Measurements from ENCODE around the gene LRBA.
"Not testable (repeated sequence)": the region's sequence is repeated elsewhere in the genome, so short reads cannot be mapped to it uniquely, and the experiment has no call there.

LRBA gene

GRCh38 chr4:150765216-150765615 lies 249.9 kb downstream of the LRBA start:
- DNase-seq (ENCODE audit: low read depth in 2 of 3, low spot score in 1 of 3), result no peak

DNA sequence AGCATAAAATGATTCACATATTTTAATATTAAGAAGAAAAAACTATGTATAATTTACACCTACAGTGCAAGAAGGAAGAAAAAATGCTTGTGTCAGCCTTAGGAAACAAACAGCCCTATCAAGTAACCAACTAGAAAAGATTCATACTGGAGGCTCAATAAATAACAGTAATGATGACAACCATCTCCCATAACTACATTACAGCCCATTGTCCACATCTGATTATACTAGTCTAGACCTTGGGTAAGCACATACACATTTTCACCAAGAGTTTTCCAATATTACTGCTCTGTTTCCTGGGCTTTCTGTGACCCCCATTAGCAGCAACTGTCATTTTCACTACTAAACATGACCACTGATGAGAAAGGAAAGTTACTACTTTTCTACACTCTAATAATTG lies 263.4 kb downstream of the LRBA start:
- DNase-seq (ENCODE audit: low read depth in 2 of 3, low spot score in 1 of 3), result no peak

DNA sequence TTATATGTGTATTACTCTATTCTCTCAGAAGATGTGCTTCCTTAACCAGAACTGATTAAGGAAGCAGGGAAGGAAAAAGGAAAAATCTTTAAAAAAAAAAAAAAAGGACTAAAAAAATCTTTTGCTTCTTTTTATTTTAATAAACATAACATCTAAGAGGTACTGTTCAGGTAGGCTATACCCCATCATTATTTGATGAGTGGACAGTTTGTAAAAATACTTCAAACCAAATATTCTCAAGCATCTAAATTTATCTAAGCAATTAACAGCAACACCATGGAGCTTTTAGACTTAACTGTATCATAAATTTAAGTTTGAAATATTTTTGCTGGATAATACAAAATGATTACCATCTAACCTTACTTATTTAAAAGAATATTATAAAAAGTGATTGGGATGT lies 264.3 kb downstream of the LRBA start:
- DNase-seq (ENCODE audit: low read depth in 2 of 3, low spot score in 1 of 3), result no peak

GRCh38 chr4:150746156-150746555 lies 268.9 kb downstream of the LRBA start:
- no peak for DNase-seq (ENCODE audit: low read depth in 2 of 3, low spot score in 1 of 3)

DNA sequence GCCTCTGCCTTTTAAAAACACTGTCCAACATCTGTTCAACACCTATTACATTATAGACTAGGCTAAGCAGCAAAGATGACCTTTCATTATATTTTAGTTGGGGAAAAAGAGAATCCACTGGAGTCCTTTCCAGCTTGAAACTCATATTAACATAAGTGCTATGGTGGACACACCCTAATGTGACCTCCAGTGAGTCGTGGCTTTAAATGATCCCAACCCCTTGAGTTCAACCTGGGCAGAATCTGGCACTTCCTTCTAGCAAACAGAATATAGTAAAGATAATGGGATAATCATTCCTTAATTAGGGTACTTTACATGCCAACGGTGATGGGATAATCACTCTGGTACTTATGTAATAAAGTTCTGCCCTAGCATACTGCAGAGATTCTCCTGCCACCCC lies 270.5 kb downstream of the LRBA start:
- DNase-seq (ENCODE audit: low read depth in 2 of 3, low spot score in 1 of 3), result no peak

GRCh38 chr4:150743564-150744342 lies 271.3 kb downstream of the LRBA start:
- DNase-seq (ENCODE audit: low read depth in 2 of 3, low spot score in 1 of 3), result no peak

- DNase-seq (ENCODE audit: low read depth in 2 of 3, low spot score in 1 of 3), result not testable (repeated sequence)
Observed at GRCh38 chr4:150742930-150743329, 272.2 kb downstream of the LRBA start.

- DNase-seq (ENCODE audit: low read depth in 2 of 3, low spot score in 1 of 3), result no peak
Observed at GRCh38 chr4:150739591-150739990, 275.5 kb downstream of the LRBA start.

GRCh38 chr4:150725957-150726523 lies 289.0 kb downstream of the LRBA start:
- no peak for DNase-seq (ENCODE audit: low read depth in 2 of 3, low spot score in 1 of 3)

DNA sequence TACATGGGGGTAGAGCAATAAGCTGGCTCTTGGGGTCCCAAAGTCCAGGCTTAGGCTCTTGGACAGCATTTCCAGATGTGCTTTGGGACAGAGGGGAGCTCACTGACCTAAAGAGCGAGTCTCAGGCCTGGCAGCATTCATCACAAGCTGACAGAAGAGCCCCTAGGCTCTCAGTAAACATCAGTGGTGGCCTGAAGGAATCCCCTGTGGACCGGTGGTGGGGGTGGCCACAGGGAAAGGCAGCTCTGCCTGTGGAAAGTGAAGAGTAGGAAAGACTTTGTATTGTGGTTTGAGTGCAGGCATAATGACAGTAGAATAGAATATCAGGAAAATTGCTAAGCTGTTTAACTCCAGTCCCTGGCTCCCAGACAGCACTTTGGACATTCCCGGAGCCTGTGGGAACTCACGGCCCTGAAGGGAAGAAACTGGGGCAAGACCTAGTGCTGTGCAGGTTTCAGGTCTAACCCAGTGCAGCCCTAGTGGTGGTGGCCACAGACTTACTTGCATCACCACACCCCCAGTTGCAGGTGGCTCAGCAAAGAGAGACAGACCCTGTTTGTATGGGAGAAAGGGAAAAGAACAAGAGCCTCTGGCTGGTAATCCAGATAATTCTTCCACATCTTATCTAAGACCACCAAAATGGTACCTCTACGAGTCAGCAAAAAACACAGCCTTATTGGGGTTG lies 291.2 kb downstream of the LRBA start:
- no peak for DNase-seq (ENCODE audit: low read depth in 2 of 3, low spot score in 1 of 3)

DNA sequence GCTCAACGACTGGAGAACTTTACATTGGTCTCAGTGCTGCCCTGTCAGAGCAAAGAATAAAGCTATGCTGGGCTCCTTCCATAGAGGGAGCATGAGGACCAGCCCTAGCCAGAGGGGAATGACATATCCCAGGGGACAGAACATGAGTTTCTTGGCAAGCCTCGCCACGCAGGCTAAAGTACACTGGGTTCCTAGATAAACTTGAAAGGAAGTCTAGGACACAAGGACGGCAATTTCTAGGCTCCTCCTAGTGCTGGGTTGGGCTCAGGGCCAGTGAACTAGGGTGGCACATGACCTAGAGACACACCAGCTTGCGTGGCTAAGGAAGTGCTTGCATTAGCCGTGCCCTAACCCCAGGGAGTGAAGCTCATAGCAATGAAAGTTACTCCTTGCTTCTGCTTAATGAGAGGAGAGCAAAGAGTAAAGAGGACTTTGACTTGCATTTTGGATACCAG lies 292.1 kb downstream of the LRBA start:
- DNase-seq (ENCODE audit: low read depth in 2 of 3, low spot score in 1 of 3), result no peak

DNA sequence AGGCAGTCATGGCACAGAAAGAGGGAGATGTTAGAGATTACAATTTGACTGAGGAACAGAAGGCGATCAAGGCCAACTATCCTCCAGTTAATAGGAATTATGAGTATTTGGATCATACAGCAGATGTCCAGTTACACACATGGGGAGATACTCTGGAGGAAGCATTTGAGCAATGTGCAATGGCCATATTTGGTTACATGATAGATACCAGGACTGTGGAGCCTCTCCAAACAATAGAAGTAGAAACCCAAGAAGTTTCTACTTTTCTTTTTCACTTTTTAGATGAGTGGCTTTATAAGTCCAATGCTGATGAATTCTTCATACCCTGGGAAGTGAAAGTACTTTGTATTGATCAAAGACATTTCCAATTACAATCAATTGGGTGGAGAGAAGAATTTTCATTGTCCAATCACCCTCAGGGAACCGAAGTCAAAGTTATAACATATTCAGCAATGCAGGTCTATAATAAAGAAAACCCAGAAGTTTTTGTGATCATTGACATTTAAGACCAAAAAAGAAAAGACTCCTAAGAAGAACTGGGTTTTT lies 294.0 kb downstream of the LRBA start:
- no peak for DNase-seq (ENCODE audit: low read depth in 2 of 3, low spot score in 1 of 3)

GRCh38 chr4:150717952-150718351 lies 297.1 kb downstream of the LRBA start:
- no peak for DNase-seq (ENCODE audit: low read depth in 2 of 3, low spot score in 1 of 3)

DNA sequence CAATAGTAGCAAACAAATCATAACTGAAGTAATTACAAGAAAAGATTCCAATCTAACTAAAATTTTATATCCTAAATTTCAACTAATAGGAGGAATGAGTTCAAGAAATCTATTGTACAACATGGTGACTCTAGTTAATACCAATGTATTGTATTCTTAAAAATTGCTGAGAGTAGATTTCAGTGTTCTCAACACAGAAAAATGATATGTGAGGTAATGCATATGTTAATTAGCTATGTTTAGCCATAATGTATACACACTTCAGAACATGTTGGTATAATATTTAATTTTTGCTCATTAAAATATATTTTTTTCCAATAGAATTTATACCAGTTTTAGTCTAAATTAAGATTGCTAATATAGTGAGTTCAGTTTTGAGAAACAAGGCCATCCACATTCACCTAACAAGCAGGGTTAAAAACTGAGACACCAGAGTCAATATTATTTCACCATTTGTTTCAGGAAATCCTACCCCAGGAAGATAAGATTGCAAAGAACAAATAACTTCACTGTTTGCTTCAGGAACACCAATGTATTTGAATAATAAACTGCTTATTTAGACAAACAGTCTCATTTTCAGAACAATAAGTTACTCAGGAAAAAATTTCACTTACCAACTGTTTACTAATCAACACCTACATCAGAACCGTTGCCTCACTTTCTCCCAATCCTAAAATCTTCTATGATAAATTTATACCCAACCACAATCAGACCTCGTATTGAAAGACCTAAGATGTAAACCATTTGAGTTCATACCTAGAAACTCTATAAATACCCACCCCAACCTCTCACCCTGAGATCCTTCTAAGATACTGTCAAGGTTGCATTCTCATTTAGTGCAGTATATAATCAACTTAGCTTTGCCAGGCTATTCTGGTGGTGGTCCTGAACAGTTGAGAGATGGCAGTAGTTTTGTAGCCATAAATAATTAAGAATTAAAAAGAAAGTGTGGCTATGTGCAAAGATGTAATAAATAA lies 300.3 kb downstream of the LRBA start:
- DNase-seq (ENCODE audit: low read depth in 2 of 3, low spot score in 1 of 3), result no peak

- DNase-seq (ENCODE audit: low read depth in 2 of 3, low spot score in 1 of 3), result no peak
Observed at GRCh38 chr4:150713251-150713650, 301.8 kb downstream of the LRBA start.

- no peak for DNase-seq (ENCODE audit: low read depth in 2 of 3, low spot score in 1 of 3)
Observed at GRCh38 chr4:150710770-150711375, 304.2 kb downstream of the LRBA start.

DNA sequence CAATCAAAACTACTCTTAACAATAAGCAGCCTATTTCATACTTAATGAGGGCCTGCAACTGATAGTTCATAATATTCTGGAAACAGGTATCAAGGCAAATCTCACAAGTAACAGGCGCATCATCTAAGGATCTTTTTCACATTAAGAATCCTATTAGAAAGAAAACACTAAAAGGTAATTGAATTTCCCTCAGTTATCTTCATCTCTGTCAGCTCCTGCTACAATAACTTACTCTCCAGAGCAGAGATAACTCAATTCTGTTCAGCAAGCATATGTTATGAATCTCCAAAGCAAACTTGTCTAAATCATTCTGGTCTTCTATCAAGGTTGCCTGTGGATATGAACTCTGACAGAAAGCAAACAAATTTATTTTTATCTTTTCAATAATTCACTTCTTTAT lies 307.1 kb downstream of the LRBA start:
- DNase-seq (ENCODE audit: low read depth in 2 of 3, low spot score in 1 of 3), result no peak

- no peak for DNase-seq (ENCODE audit: low read depth in 2 of 3, low spot score in 1 of 3)
Observed at GRCh38 chr4:150699599-150699998, 315.5 kb downstream of the LRBA start.

GRCh38 chr4:150695162-150695561 lies 319.9 kb downstream of the LRBA start:
- DNase-seq (ENCODE audit: low read depth in 2 of 3, low spot score in 1 of 3), result no peak

DNA sequence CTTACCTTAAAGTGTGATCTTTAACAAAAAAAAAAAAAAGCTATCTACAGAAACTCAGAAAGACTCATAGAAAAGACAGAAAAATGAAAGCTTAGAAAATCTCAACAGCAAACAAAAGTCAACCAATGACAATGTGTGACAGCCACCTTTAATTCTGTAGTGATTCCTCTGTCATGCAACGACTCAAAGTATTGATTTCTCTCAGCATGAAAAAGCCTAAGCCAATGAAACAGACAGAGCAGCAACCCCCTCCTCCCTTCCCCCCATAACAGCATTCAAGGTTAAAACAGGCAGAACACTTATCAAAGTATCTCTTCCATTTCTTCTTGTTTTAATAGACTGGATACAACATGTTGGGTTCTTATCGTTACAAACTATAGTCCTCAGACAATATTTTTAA lies 320.6 kb downstream of the LRBA start:
- no peak for DNase-seq (ENCODE audit: low read depth in 2 of 3, low spot score in 1 of 3)
